GM10248 (cell line): ENCODE results near the gene TNS1.

Experiments
- CTCF ChIA-PET: fragments of 300-600 bp; sonication (Branson Sonifier 250); formaldehyde crosslinking; extraction: SDS; loops from one replicate; lab custom pipeline; 2021; ENCODE audit warnings: antibody characterized with exemption; lab: Yijun Ruan, JAX
- POLR2A ChIA-PET: fragments of 350-650 bp; sonication (Branson Sonifier 250); formaldehyde crosslinking; extraction: SDS; loops from one replicate; lab custom pipeline; 2020; ENCODE audit warnings: antibody characterized with exemption; lab: Yijun Ruan, JAX
- DNase-seq: peaks from one replicate; pipeline ENCODE4 v3.0.0; 2012; ENCODE audit errors: extremely low spot score
- CTCF ChIP-seq: IDR thresholded peaks from 2 replicates; pipeline ENCODE4 v1.5.1; 2012; ENCODE audit warnings: mild to moderate bottlenecking, low read depth; ENCODE audit errors: extremely low read depth, missing control alignments, control extremely low read depth

TNS1 gene

GRCh38 chr2:217838409-217838831 is 164.4 kb downstream of the TNS1 start:
- no peak for DNase-seq
- ChIA-PET POLR2A (no interaction called here), CTCF (interaction anchor here (1.0 kb wide), 2 partner anchors 52 to 327 kb away, joined by 3 to 4 read pairs; no protein-coding TSS in a partner anchor)
- TF ChIP-seq CTCF: no peak

- DNase-seq: no peak
- TF ChIP-seq CTCF: no peak
- ChIA-PET POLR2A (no interaction called here), CTCF (interaction anchor here (0.9 to 1.0 kb wide), 2 partner anchors 19 to 326 kb away, joined by 3 read pairs; no protein-coding TSS in a partner anchor)
Observed at GRCh38 chr2:217837530-217837929, 165.3 kb downstream of the TNS1 start.

- DNase-seq: no peak
- ChIA-PET CTCF (interaction anchor here (0.9 to 2.0 kb wide), 4 partner anchors 16 to 326 kb away, joined by 3 to 4 read pairs (median 4); no protein-coding TSS in a partner anchor), POLR2A (no interaction called here)
- TF ChIP-seq CTCF: no peak
Observed at GRCh38 chr2:217836901-217837491, 165.8 kb downstream of the TNS1 start.

- DNase-seq: no peak
- CTCF ChIA-PET: interaction anchor here (1.1 to 2.3 kb wide), 4 partner anchors 10 to 51 kb away, joined by 3 to 10 read pairs (median 4); no protein-coding TSS in a partner anchor
- POLR2A ChIA-PET: no interaction called here
- no peak for TF ChIP-seq CTCF
Observed at GRCh38 chr2:217835931-217836891, 166.6 kb downstream of the TNS1 start.

- ChIA-PET POLR2A (no interaction called here), CTCF (interaction anchor here (0.8 to 2.3 kb wide), 4 partner anchors 12 to 79 kb away, joined by 3 to 10 read pairs (median 4); no protein-coding TSS in a partner anchor)
- no peak for DNase-seq
- TF ChIP-seq CTCF: no peak
Observed at GRCh38 chr2:217834744-217835513, 167.9 kb downstream of the TNS1 start.
